CD8-positive, alpha-beta memory T cell (primary cell): ENCODE measurements around the gene CACNB1. TPM values are rescaled to one million over a fixed set of nuclear protein-coding genes. Genes with fewer than 3 reads are reported as not detected.
A peak's percentile ranks its signal among the peaks of the same experiment; 100 is the strongest.

ENCODE experiments used
- CTCF ChIA-PET: fragments of 350-600 bp; sonication (Branson Sonifier 250); formaldehyde crosslinking; loops from one replicate; lab custom pipeline; 2021; ENCODE audit warnings: antibody characterized with exemption; lab: Charles Lee
- POLR2A ChIA-PET: fragments of 350-600 bp; sonication (Branson Sonifier 250); formaldehyde crosslinking; loops from one replicate; lab custom pipeline; 2021; ENCODE audit warnings: antibody characterized with exemption; lab: Charles Lee
- DNase-seq, 5 donors: peaks; one replicate each; pipeline versions ENCODE4 v3.0.0 to v3.0.0-alpha.2; 2020 to 2022; ENCODE audit warnings: mixed read lengths in 1 of 5
- H3K27ac ChIP-seq: one replicate; pipeline ENCODE4 v1.7.0; 2013; ENCODE audit warnings: low read depth, mild to moderate bottlenecking, low read length, moderate library complexity
- H3K27me3 ChIP-seq: 2 replicates; pipeline ENCODE4 v1.7.0; 2013; ENCODE audit warnings: low read length, mild to moderate bottlenecking; ENCODE audit not compliant: insufficient read depth, poor library complexity, severe bottlenecking
- H3K36me3 ChIP-seq: 2 replicates; pipeline ENCODE4 v1.7.0; 2013; ENCODE audit warnings: mild to moderate bottlenecking, low read length, moderate library complexity; ENCODE audit not compliant: insufficient read depth
- H3K4me1 ChIP-seq: 2 replicates; pipeline ENCODE4 v1.7.0; 2013; ENCODE audit warnings: mild to moderate bottlenecking, low read length, moderate library complexity; ENCODE audit not compliant: insufficient read depth
- H3K4me3 ChIP-seq: 2 replicates; pipeline ENCODE4 v1.7.0; 2013; ENCODE audit warnings: mild to moderate bottlenecking, low read length
- H3K9me3 ChIP-seq: 2 replicates; pipeline ENCODE4 v1.7.0; 2013; ENCODE audit warnings: mild to moderate bottlenecking, low read length
- H3K27ac Mint-ChIP-seq, 8 donors: one replicate each; pipeline ENCODE4 v1.8.0; 2020 to 2021; ENCODE audit warnings: mixed read lengths in 8 of 8, mild to moderate bottlenecking in 6 of 8, inconsistent platforms in 3 of 8, moderate library complexity in 3 of 8
- H3K27me3 Mint-ChIP-seq, 2 donors: one replicate each; pipeline ENCODE4 v1.8.0; 2020 to 2021; ENCODE audit warnings: mixed read lengths in 2 of 2, mild to moderate bottlenecking in 1 of 2, moderate library complexity in 1 of 2
- H3K36me3 Mint-ChIP-seq, 3 donors: one replicate each; pipeline ENCODE4 v1.8.0; 2020 to 2021; ENCODE audit warnings: mixed read lengths in 3 of 3, inconsistent platforms in 1 of 3, mild to moderate bottlenecking in 1 of 3
- H3K4me1 Mint-ChIP-seq, 3 donors: one replicate each; pipeline ENCODE4 v1.8.0; 2020 to 2021; ENCODE audit warnings: mixed read lengths in 3 of 3, inconsistent platforms in 1 of 3, mild to moderate bottlenecking in 1 of 3
- H3K4me3 Mint-ChIP-seq, 7 donors: one replicate each; pipeline ENCODE4 v1.8.0; 2020 to 2021; ENCODE audit warnings: mixed read lengths in 7 of 7, mild to moderate bottlenecking in 6 of 7, moderate library complexity in 4 of 7, inconsistent platforms in 2 of 7
- H3K9me3 Mint-ChIP-seq, 5 donors: one replicate each; pipeline ENCODE4 v1.8.0; 2020 to 2022; ENCODE audit warnings: mixed read lengths in 5 of 5, mild to moderate bottlenecking in 3 of 5, moderate library complexity in 2 of 5, inconsistent platforms in 1 of 5
- polyA plus RNA-seq: library from polyadenylated mRNA; unstranded; fragments of 300-500 nt; fragmentation: Illumina TruSeq; gene quantifications from one replicate; pipeline ENCODE4 v1.2.3, GENCODE V29; 2021
- total RNA-seq, 2 experiments: library from RNA; stranded (reverse); gene quantifications; one replicate each; pipeline ENCODE4 v1.2.3, GENCODE V29; 2021

CACNB1 gene
- total and polyA plus RNA-seq, 3 experiments from 2014 or later = 2.7 to 12.3 (median 10.6) TPM

GRCh38 chr17:39225308-39225958 lies 28.0 kb upstream of the CACNB1 start, which contains the start of gene STAC2:
TSS of gene STAC2 (minus strand) at chr17:39225945. CDS start at chr17:39225502, 443 bp downstream.
- H3K4me1 ChIP-seq = peaks cover 4% of the 10 kb centered on the region
- peak within 1 kb of the TSS in 4 of 8 donors; percentile 43 to 61 (median 54) for H3K27ac Mint-ChIP-seq
- CTCF ChIA-PET = interaction anchor here (0.7 to 1.1 kb wide), 2 partner anchors 11 to 19 kb away, joined by 3 to 6 read pairs; no protein-coding TSS in a partner anchor
- H3K27me3 ChIP-seq = peaks cover 27% of the 10 kb centered on the region
- H3K27ac ChIP-seq = no peak within 1 kb of the TSS
- no peaks in the 10 kb centered on the region for H3K9me3 ChIP-seq
- peaks cover 0 to 2% (median 0%) of the 10 kb centered on the region in 5 donors for H3K9me3 Mint-ChIP-seq
- peak within 1 kb of the TSS; percentile 55 to 91 (median 80) for H3K4me3 Mint-ChIP-seq
- peak in 1 of 5 donors; percentile 27 for DNase-seq
- H3K36me3 Mint-ChIP-seq = no peaks in the 10 kb centered on the region
- H3K4me1 Mint-ChIP-seq = peaks cover 6 to 16% (median 12%) of the 10 kb centered on the region in 3 donors
- H3K27me3 Mint-ChIP-seq = peaks cover 41 to 45% of the 10 kb centered on the region in 2 donors
- H3K36me3 ChIP-seq = no peaks in the 10 kb centered on the region
- peak within 1 kb of the TSS; percentile 17 for H3K4me3 ChIP-seq
- POLR2A ChIA-PET = interaction anchor here (0.6 to 1.2 kb wide), 2 partner anchors 14 to 218 kb away, joined by 3 to 6 read pairs; no protein-coding TSS in a partner anchor

- POLR2A ChIA-PET = interaction anchor here (0.6 kb wide), 1 partner anchor 218 kb away, joined by 6 read pairs; no protein-coding TSS in a partner anchor
These were observed 27.4 kb upstream of the CACNB1 start for GRCh38 chr17:39224778-39225307.

GRCh38 chr17:39223907-39224777 lies 26.7 kb upstream of the CACNB1 start:
- Mint-ChIP-seq H3K9me3 (peaks cover 0 to 2% (median 0%) of the 10 kb centered on the region in 5 donors), H3K27me3 (peaks cover 36 to 37% of the 10 kb centered on the region in 2 donors), H3K27ac (no peak overlapping the region), H3K4me3 (peak overlapping the region; percentile 35 to 83 (median 55)), H3K36me3 (no peaks in the 10 kb centered on the region), H3K4me1 (peaks cover 6 to 16% (median 12%) of the 10 kb centered on the region in 3 donors)
- no peaks in the 10 kb centered on the region for H3K9me3 ChIP-seq
- no peak overlapping the region for H3K4me3 ChIP-seq
- no peak overlapping the region for H3K27ac ChIP-seq
- ChIA-PET POLR2A (interaction anchor here (0.6 kb wide), 1 partner anchor 219 kb away, joined by 6 read pairs; no protein-coding TSS in a partner anchor), CTCF (interaction anchor here (0.9 to 3.7 kb wide), 4 partner anchors 12 to 20 kb away, joined by 3 to 12 read pairs (median 4); no protein-coding TSS in a partner anchor)
- H3K36me3 ChIP-seq = no peaks in the 10 kb centered on the region
- peaks cover 4% of the 10 kb centered on the region for H3K4me1 ChIP-seq
- DNase-seq = no peak
- peaks cover 27% of the 10 kb centered on the region for H3K27me3 ChIP-seq

More at GRCh38 chr17:39224778-39225307, 27.4 kb upstream of the CACNB1 start:
- CTCF ChIA-PET = no interaction called here
- Histone ChIP-seq H3K9me3 (no peaks in the 10 kb centered on the region), H3K27ac (no peak overlapping the region), H3K4me1 (peaks cover 4% of the 10 kb centered on the region), H3K36me3 (no peaks in the 10 kb centered on the region), H3K4me3 (no peak overlapping the region), H3K27me3 (peaks cover 27% of the 10 kb centered on the region)
- Mint-ChIP-seq H3K4me3 (peak overlapping the region in 6 of 7 donors; percentile 66 to 83 (median 74)), H3K36me3 (no peaks in the 10 kb centered on the region), H3K4me1 (peaks cover 6 to 16% (median 12%) of the 10 kb centered on the region in 3 donors), H3K27me3 (peaks cover 41 to 44% of the 10 kb centered on the region in 2 donors), H3K9me3 (peaks cover 0 to 2% (median 0%) of the 10 kb centered on the region in 5 donors), H3K27ac (peak overlapping the region in 1 of 8 donors; percentile 61)
- no peak for DNase-seq

- DNase-seq = no peak
- Histone ChIP-seq H3K36me3 (no peaks in the 10 kb centered on the region), H3K4me1 (peaks cover 4% of the 10 kb centered on the region), H3K4me3 (no peak overlapping the region), H3K27me3 (peaks cover 25% of the 10 kb centered on the region), H3K27ac (no peak overlapping the region), H3K9me3 (no peaks in the 10 kb centered on the region)
- no peak overlapping the region for H3K27ac Mint-ChIP-seq
- ChIA-PET CTCF (interaction anchor here (0.5 to 3.7 kb wide), 6 partner anchors 8 to 128 kb away, joined by 3 to 12 read pairs (median 3); no protein-coding TSS in a partner anchor), POLR2A (no interaction called here)
- H3K27me3 Mint-ChIP-seq = peaks cover 33 to 34% of the 10 kb centered on the region in 2 donors
- H3K4me3 Mint-ChIP-seq = peak overlapping the region in 6 of 7 donors; percentile 28 to 55 (median 48)
- no peaks in the 10 kb centered on the region for H3K36me3 Mint-ChIP-seq
- H3K4me1 Mint-ChIP-seq = peaks cover 6 to 18% (median 12%) of the 10 kb centered on the region in 3 donors
- H3K9me3 Mint-ChIP-seq = peaks cover 0 to 2% (median 0%) of the 10 kb centered on the region in 5 donors
These were observed 25.7 kb upstream of the CACNB1 start for GRCh38 chr17:39222866-39223834.

GRCh38 chr17:39222151-39222550 lies 24.7 kb upstream of the CACNB1 start:
- Histone ChIP-seq H3K27me3 (peaks cover 15% of the 10 kb centered on the region), H3K9me3 (no peaks in the 10 kb centered on the region), H3K4me3 (no peak overlapping the region), H3K27ac (no peak overlapping the region), H3K36me3 (no peaks in the 10 kb centered on the region), H3K4me1 (peaks cover 4% of the 10 kb centered on the region)
- peaks cover 0 to 2% (median 0%) of the 10 kb centered on the region in 5 donors for H3K9me3 Mint-ChIP-seq
- peaks cover 23 to 27% of the 10 kb centered on the region in 2 donors for H3K27me3 Mint-ChIP-seq
- no peaks in the 10 kb centered on the region for H3K36me3 Mint-ChIP-seq
- CTCF ChIA-PET = interaction anchor here (1.6 to 3.7 kb wide), 2 partner anchors 14 to 17 kb away, joined by 3 to 12 read pairs; no protein-coding TSS in a partner anchor
- no peak for DNase-seq
- POLR2A ChIA-PET = interaction anchor here (0.6 kb wide), 1 partner anchor 68 kb away, joined by 3 read pairs; no protein-coding TSS in a partner anchor
- H3K27ac Mint-ChIP-seq = peak overlapping the region in 1 of 8 donors; percentile 41
- H3K4me3 Mint-ChIP-seq = no peak overlapping the region
- peaks cover 6 to 21% (median 12%) of the 10 kb centered on the region in 3 donors for H3K4me1 Mint-ChIP-seq

- POLR2A ChIA-PET = interaction anchor here (0.6 kb wide), 1 partner anchor 67 kb away, joined by 3 read pairs; no protein-coding TSS in a partner anchor
- H3K27me3 Mint-ChIP-seq = peaks cover 26 to 27% of the 10 kb centered on the region in 2 donors
- H3K27me3 ChIP-seq = peaks cover 11% of the 10 kb centered on the region
These were observed 24.1 kb upstream of the CACNB1 start for GRCh38 chr17:39221572-39221971.

More at GRCh38 chr17:39221572-39221971, 24.1 kb upstream of the CACNB1 start:
- H3K27ac ChIP-seq = no peak overlapping the region
- peaks cover 0 to 2% (median 0%) of the 10 kb centered on the region in 5 donors for H3K9me3 Mint-ChIP-seq
- no peak for DNase-seq
- H3K4me3 Mint-ChIP-seq = no peak overlapping the region
- CTCF ChIA-PET = interaction anchor here (3.7 kb wide), 1 partner anchor 17 kb away, joined by 12 read pairs; no protein-coding TSS in a partner anchor
- no peak overlapping the region for H3K4me3 ChIP-seq
- no peak overlapping the region for H3K27ac Mint-ChIP-seq
- peaks cover 6 to 21% (median 12%) of the 10 kb centered on the region in 3 donors for H3K4me1 Mint-ChIP-seq
- H3K36me3 ChIP-seq = no peaks in the 10 kb centered on the region
- H3K9me3 ChIP-seq = no peaks in the 10 kb centered on the region
- H3K4me1 ChIP-seq = peaks cover 4% of the 10 kb centered on the region
- no peaks in the 10 kb centered on the region for H3K36me3 Mint-ChIP-seq
